Gastroesophageal sphincter (tissue), 4 donors: ENCODE measurements around the gene LANCL1. TPM values are rescaled to one million over a fixed set of nuclear protein-coding genes. Genes with fewer than 3 reads are reported as not detected.

Source experiments
- ATAC-seq: fragments of 150-250 bp; one replicate; pipeline ENCODE4 v1.9.1; 2016; ENCODE audit warnings: mild to moderate bottlenecking, moderate library complexity
- H3K27ac ChIP-seq, 4 donors: fragments of 200-600 bp; sonication (generic) in 3 of 4; 1 replicate in 3 of 4; 2 replicates in 1 of 4; pipeline ENCODE4 v1.5.1; 2016 to 2019
- H3K27me3 ChIP-seq: fragments of 200-600 bp; sonication (generic); one replicate; pipeline ENCODE4 v1.5.1; 2019
- H3K36me3 ChIP-seq, 2 donors: fragments of 200-600 bp; sonication (generic); one replicate each; pipeline ENCODE4 v1.5.1; 2019; ENCODE audit warnings: control low read depth in 1 of 2
- H3K4me1 ChIP-seq, 3 donors: fragments of 200-600 bp; sonication (generic); 1 replicate in 2 of 3; 2 replicates in 1 of 3; pipeline ENCODE4 v1.5.1; 2016 to 2019; ENCODE audit warnings: control low read depth in 2 of 3
- H3K4me3 ChIP-seq, 2 donors: fragments of 200-600 bp; sonication (generic); one replicate each; pipeline ENCODE4 v1.5.1; 2019; ENCODE audit warnings: mild to moderate bottlenecking in 1 of 2, moderate library complexity in 1 of 2
- H3K9me3 ChIP-seq, 3 donors: fragments of 200-600 bp; sonication (generic); one replicate each; pipeline ENCODE4 v1.5.1; 2017 to 2019; ENCODE audit warnings: control low read depth in 2 of 3
- EP300 ChIP-seq: sonication (generic); formaldehyde crosslinking; IDR thresholded peaks from one replicate; pipeline ENCODE4 v1.6.1; 2017; ENCODE audit warnings: antibody characterized with exemption, mild to moderate bottlenecking
- POLR2A ChIP-seq, 2 donors: fragments of 450-650 bp; IDR thresholded peaks; one replicate each; pipeline ENCODE4 v1.6.1; 2017; ENCODE audit warnings: antibody characterized with exemption in 2 of 2, mild to moderate bottlenecking in 2 of 2, moderate library complexity in 1 of 2
- POLR2AphosphoS5 ChIP-seq: sonication (generic); formaldehyde crosslinking; IDR thresholded peaks from one replicate; pipeline ENCODE4 v1.6.1; 2017; ENCODE audit warnings: antibody characterized with exemption
- WGBS, 2 donors: methylation state at CpG; one replicate each; pipeline ENCODE4 v1.1.5; 2018; ENCODE audit warnings: low coverage in 1 of 2; 5-methylcytosine and 5-hydroxymethylcytosine counted together
- total RNA-seq, 4 donors: library from RNA; depleted of rRNA; stranded (reverse); fragments of >200 nt; gene quantifications; one replicate each; pipeline ENCODE4 v1.1.0, GENCODE V29; 2016
- TF ChIP-seq, protein P1 (sequence below), 4 experiments: fragments of 200-600 bp in 2 of 4; fragments of 450-650 bp in 2 of 4; sonication (generic) in 1 of 4; IDR thresholded peaks; one replicate each; pipeline ENCODE4 v1.5.1; 2017 to 2019; ENCODE audit warnings: antibody characterized with exemption in 4 of 4, mild to moderate bottlenecking in 2 of 4, moderate library complexity in 2 of 4

Gene LANCL1
- total RNA-seq, 4 donors from 2014 or later: 33.0 to 44.4 (median 34.8) TPM

DNA sequence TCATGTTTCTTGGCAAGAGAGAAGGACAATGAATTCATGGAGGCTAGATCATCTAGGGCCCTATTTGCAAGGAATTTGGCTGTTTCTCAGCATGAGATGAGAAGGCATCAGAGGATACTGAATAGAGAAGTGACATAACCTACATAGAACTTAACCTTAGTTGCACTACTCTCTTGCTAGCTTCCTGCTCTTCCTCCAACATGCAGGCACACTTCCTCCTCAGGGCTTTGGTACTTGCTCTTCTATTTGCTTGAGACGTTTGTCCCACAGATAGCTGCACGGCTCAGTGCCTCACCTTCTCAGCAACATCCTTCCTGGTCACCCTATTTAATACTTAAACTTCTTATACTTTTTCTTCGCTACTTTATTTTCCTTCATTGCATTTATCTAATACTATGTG lies 20.0 kb upstream of the LANCL1 start:
- Histone ChIP-seq H3K4me1 (no peaks in the 10 kb centered on the region), H3K27me3 (no peaks in the 10 kb centered on the region), H3K27ac (no peak overlapping the region), H3K4me3 (no peak overlapping the region), H3K9me3 (peaks cover 0 to 10% (median 0%) of the 10 kb centered on the region in 3 donors), H3K36me3 (no peaks in the 10 kb centered on the region)
- 57 to 60% methylated on average over 1 to 3 of the region's 3 CpGs for WGBS, 2 donors
- TF ChIP-seq, protein P1, sequence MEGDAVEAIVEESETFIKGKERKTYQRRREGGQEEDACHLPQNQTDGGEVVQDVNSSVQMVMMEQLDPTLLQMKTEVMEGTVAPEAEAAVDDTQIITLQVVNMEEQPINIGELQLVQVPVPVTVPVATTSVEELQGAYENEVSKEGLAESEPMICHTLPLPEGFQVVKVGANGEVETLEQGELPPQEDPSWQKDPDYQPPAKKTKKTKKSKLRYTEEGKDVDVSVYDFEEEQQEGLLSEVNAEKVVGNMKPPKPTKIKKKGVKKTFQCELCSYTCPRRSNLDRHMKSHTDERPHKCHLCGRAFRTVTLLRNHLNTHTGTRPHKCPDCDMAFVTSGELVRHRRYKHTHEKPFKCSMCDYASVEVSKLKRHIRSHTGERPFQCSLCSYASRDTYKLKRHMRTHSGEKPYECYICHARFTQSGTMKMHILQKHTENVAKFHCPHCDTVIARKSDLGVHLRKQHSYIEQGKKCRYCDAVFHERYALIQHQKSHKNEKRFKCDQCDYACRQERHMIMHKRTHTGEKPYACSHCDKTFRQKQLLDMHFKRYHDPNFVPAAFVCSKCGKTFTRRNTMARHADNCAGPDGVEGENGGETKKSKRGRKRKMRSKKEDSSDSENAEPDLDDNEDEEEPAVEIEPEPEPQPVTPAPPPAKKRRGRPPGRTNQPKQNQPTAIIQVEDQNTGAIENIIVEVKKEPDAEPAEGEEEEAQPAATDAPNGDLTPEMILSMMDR (IDR thresholded peaks at IDR 0.05): no peak
- TF ChIP-seq EP300: no peak
- no peak for ATAC-seq

DNA sequence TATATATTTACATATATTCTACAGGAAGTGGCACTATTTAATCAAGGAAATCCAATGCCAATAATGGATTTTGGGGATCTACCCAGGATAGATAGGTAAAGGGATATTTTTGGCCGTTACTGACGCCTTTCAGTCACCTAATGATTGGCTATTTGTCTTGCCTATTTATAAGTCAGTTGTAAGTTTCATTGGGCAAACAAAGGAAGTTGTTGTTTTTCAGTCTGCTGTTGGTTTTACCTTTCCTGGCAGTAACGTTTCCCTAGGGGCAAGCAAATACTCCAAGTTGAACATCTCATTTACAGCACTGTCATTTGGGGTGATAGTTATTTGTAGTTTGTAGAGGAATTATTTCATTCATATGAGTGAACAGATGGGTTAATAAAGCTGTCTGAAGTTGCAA lies 17.0 kb upstream of the LANCL1 start:
- WGBS, 2 donors: 70 to 93% methylated on average over 2 to 3 of the region's 3 CpGs
- Histone ChIP-seq H3K4me3 (no peak overlapping the region), H3K27me3 (no peaks in the 10 kb centered on the region), H3K9me3 (no peaks in the 10 kb centered on the region), H3K27ac (no peak overlapping the region), H3K4me1 (no peaks in the 10 kb centered on the region), H3K36me3 (no peaks in the 10 kb centered on the region)
- TF ChIP-seq POLR2AphosphoS5: no peak
- ATAC-seq: no peak

DNA sequence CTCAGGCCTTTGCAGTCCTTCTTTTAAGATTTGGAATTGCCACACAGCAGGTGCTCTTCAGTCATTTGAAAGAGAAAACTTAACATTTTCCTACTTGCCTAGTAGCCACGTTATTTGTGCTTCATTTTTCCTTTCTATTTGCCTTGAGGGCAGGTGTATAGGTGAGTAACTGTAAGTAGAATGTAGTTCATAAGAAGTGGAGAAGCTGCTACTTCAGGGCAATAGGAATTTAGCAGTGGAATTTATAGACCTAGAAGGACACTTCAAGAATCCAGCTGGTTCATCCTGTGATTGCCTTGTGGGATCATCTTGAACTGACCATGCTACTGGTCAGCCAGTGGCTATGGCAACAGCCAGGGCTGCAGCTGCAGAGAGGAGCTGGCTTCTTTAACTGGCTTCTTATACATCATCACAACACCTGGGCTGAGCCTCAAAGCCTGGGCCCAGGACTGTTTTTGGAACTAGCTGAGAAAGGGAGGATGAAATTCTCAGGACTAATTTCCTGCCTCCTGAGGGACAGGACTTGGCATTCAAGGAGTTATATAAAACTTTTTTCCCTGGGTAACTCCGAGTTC lies 5.1 kb upstream of the LANCL1 start:
- H3K36me3 ChIP-seq: no peaks in the 10 kb centered on the region
- ATAC-seq: no peak
- H3K9me3 ChIP-seq: no peaks in the 10 kb centered on the region
- WGBS, 2 donors: 28 to 45% methylated on average over 2 of the region's 2 CpGs
- no peaks in the 10 kb centered on the region for H3K27me3 ChIP-seq
- peaks cover 0 to 15% (median 6%) of the 10 kb centered on the region in 3 donors for H3K4me1 ChIP-seq
- no peak overlapping the region for H3K4me3 ChIP-seq
- no peak overlapping the region for H3K27ac ChIP-seq
- TF ChIP-seq EP300 (no peak), POLR2AphosphoS5 (no peak)
- TF ChIP-seq, protein P1 (IDR thresholded peaks at IDR 0.05): no peak

DNA sequence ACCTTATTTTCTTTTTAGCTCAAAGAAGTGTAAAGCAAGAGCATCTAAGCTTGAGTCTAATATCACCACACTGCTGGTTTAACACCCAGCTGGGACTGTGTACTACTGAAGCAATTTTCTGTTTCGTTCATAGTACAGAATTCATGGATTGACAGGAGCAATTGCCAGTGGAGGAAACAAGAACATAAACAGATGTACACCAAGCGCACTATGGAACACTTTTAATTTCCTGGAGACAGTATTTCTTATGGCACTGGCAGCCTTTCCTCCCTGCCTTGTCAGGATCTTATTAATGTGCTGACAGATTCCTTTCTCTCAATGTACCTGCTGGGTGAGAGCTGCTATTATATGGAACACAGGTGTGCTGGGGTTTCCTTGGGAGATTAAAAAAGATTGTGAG lies 4.2 kb upstream of the LANCL1 start:
- 72 to 85% methylated on average over 2 of the region's 2 CpGs for WGBS, 2 donors
- no peaks in the 10 kb centered on the region for H3K9me3 ChIP-seq
- TF ChIP-seq POLR2AphosphoS5: no peak
- TF ChIP-seq EP300: no peak
- TF ChIP-seq, protein P1 (IDR thresholded peaks at IDR 0.05): no peak
- no peak for TF ChIP-seq POLR2A (IDR thresholded peaks at IDR 0.05)
- no peaks in the 10 kb centered on the region for H3K27me3 ChIP-seq
- peaks cover 0 to 17% (median 6%) of the 10 kb centered on the region in 3 donors for H3K4me1 ChIP-seq
- H3K36me3 ChIP-seq: no peaks in the 10 kb centered on the region
- H3K4me3 ChIP-seq: no peak overlapping the region
- H3K27ac ChIP-seq: no peak overlapping the region
- ATAC-seq: no peak

DNA sequence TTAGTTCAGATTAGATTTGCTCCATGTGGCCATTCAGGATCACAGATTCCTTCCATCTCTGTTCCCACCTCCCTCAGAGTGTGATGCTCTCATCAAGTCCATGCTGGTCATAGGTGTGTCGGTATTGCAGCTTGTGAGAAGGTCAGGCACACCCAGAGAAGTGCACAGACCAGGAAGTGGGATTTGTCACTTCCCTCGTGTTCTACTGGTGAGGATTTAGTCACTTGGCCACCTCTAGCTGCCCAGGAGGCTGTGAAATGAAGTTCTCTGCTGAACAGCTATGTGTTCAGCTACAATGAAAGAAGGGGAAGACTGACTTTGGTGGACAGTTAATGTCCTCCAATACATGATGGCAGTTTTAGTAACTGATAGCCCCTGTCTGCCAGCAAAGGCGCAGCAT lies 3.5 kb upstream of the LANCL1 start:
- Histone ChIP-seq H3K27me3 (no peaks in the 10 kb centered on the region), H3K27ac (no peak overlapping the region), H3K9me3 (no peaks in the 10 kb centered on the region), H3K36me3 (no peaks in the 10 kb centered on the region), H3K4me1 (peaks cover 0 to 24% (median 12%) of the 10 kb centered on the region in 3 donors), H3K4me3 (no peak overlapping the region)
- TF ChIP-seq, protein P1 (IDR thresholded peaks at IDR 0.05): no peak
- TF ChIP-seq EP300 (no peak), POLR2A (IDR thresholded peaks at IDR 0.05) (no peak), POLR2AphosphoS5 (no peak)
- no peak for ATAC-seq
- 90% methylated on average over 2 of the region's 3 CpGs; no CpG with 5 or more reads in 1 of the 2 donors for WGBS, 2 donors
